Measurements from ENCODE around the gene TMEM247. TPM values are rescaled to one million over a fixed set of nuclear protein-coding genes. Genes with fewer than 3 reads are reported as not detected.
"Not testable (repeated sequence)": the region's sequence is repeated elsewhere in the genome, so short reads cannot be mapped to it uniquely, and the experiment has no call there.

TMEM247 gene
- total and polyA plus RNA-seq, 10 donors: not detected

DNA sequence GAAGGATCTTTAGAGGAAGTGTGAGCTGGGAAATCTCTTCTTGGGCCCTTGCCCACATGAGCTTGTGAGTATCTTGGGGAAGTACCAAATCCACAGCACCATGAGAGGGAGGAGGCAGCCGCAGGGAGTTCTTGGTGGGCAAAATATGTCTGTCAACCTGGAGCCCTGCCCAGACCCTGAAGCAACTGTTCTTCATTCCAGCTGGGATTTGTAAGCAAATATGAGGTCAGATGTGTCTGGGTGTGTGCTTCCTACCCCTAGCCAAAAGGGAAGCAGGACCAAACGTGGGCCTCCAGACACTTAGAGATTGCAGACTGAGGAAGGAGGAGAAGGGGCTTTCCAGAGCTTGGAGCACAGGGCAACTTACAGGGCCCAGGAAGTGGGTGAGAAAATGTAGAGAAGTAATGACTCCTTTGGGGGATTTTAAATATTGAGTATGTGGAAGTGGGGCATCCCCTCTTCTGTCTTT, 41.9 kb downstream of the TMEM247 start:
- no peak overlapping the region for H3K4me3 ChIP-seq
- 10 to 37% (median 17%) methylated on average over 2 of the region's 2 CpGs for WGBS, 5 donors
- no peak for DNase-seq
- intact Hi-C loops (cut with DNase I; ENCODE audit: low total_unique reads): no loop called here
- H3K36me3 ChIP-seq: no peaks in the 10 kb centered on the region
- peaks cover 0 to 17% (median 11%) of the 10 kb centered on the region in 8 donors for H3K9me3 ChIP-seq
- H3K27ac ChIP-seq: peak overlapping the region in 5 of 8 donors; percentile 3 to 60 (median 37)
- no peaks in the 10 kb centered on the region for H3K27me3 ChIP-seq (replicated peaks in 1 of 7)
- TF ChIP-seq POLR2AphosphoS5 (IDR thresholded peaks at IDR 0.05): peak in 2 of 3 donors; percentile 33 to 59
- TF ChIP-seq, protein P1, sequence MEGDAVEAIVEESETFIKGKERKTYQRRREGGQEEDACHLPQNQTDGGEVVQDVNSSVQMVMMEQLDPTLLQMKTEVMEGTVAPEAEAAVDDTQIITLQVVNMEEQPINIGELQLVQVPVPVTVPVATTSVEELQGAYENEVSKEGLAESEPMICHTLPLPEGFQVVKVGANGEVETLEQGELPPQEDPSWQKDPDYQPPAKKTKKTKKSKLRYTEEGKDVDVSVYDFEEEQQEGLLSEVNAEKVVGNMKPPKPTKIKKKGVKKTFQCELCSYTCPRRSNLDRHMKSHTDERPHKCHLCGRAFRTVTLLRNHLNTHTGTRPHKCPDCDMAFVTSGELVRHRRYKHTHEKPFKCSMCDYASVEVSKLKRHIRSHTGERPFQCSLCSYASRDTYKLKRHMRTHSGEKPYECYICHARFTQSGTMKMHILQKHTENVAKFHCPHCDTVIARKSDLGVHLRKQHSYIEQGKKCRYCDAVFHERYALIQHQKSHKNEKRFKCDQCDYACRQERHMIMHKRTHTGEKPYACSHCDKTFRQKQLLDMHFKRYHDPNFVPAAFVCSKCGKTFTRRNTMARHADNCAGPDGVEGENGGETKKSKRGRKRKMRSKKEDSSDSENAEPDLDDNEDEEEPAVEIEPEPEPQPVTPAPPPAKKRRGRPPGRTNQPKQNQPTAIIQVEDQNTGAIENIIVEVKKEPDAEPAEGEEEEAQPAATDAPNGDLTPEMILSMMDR (IDR thresholded peaks at IDR 0.05 in 8 of 11, conservative IDR thresholded peaks at IDR 0.05 in 3 of 11): no peak
- H3K4me1 ChIP-seq: peaks cover 0 to 25% (median 8%) of the 10 kb centered on the region in 6 donors

DNA sequence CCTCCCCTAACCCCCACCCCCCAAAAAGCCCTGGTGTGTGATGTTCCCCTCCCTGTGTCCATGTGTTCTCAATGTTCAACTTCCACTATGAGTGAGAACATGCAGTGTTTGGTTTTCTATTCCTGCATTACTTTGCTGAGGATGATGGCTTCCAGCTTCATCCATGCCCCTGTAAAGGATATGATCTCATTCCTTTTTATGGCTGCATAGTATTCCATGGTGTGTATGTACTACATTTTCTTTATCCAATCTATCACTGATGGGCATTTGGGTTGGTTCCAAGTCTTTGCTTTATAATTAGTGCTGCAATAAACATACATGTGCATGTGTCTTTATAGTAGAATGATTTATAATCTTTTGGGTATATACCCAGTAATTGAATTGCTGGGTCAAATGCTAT, 43.0 kb downstream of the TMEM247 start:
- H3K4me3 ChIP-seq; intact Hi-C loops (cut with DNase I; ENCODE audit: low total_unique reads); DNase-seq; H3K36me3 ChIP-seq; H3K27ac ChIP-seq; H3K27me3 ChIP-seq (replicated peaks in 1 of 7); H3K9me3 ChIP-seq: not testable (repeated sequence)
- H3K4me1 ChIP-seq: peaks cover 0 to 25% (median 8%) of the 10 kb centered on the region in 6 donors

GRCh38 chr2:46525522-46526155, 46.3 kb downstream of the TMEM247 start:
- 82 to 93% (median 83%) methylated on average over 3 of the region's 3 CpGs for WGBS, 5 donors
- no peak for DNase-seq
- Histone ChIP-seq H3K36me3 (no peaks in the 10 kb centered on the region), H3K9me3 (peaks cover 0 to 8% (median 2%) of the 10 kb centered on the region in 8 donors), H3K27ac (no peak overlapping the region), H3K4me3 (no peak overlapping the region), H3K4me1 (peaks cover 0 to 15% (median 5%) of the 10 kb centered on the region in 6 donors), H3K27me3 (replicated peaks in 1 of 7) (no peaks in the 10 kb centered on the region)
- intact Hi-C loops (cut with DNase I; ENCODE audit: low total_unique reads): no loop called here
- TF ChIP-seq, protein P1 (IDR thresholded peaks at IDR 0.05 in 8 of 11, conservative IDR thresholded peaks at IDR 0.05 in 3 of 11): no peak
- no peak for TF ChIP-seq POLR2AphosphoS5 (IDR thresholded peaks at IDR 0.05)

DNA sequence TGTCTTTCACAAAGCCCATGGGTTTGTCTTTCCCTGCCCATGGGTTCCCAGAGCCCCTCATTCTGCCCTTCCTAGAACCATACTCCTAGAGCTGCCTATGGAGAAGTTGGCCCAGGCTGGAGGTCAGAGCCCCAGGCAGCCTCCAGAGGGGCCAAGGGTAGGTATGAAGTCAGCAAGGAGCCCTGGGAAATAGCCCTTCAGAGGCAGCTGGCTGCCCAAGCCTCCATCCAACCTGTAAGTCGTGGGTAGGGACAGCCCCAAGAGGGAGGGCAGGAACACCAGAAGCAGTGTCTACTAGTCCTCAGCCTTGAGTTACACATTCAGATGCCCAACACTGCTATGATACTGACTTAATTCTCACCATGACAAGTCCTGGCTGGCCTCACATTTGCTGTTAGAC, 49.5 kb downstream of the TMEM247 start:
- Histone ChIP-seq H3K9me3 (peaks cover 0 to 14% (median 4%) of the 10 kb centered on the region in 8 donors), H3K4me1 (peaks cover 0 to 5% (median under 1%) of the 10 kb centered on the region in 6 donors), H3K4me3 (no peak overlapping the region), H3K27me3 (replicated peaks in 1 of 7) (no peaks in the 10 kb centered on the region), H3K27ac (no peak overlapping the region), H3K36me3 (no peaks in the 10 kb centered on the region)
- intact Hi-C loops (cut with DNase I; ENCODE audit: low total_unique reads): no loop called here
- WGBS, 5 donors: 75 to 100% (median 79%) methylated on average over 1 of the region's 1 CpG; no CpG with 5 or more reads in 1 of the 5 donors
- TF ChIP-seq POLR2A (IDR thresholded peaks at IDR 0.05) (no peak), POLR2AphosphoS5 (IDR thresholded peaks at IDR 0.05) (no peak)
- TF ChIP-seq, protein P1 (IDR thresholded peaks at IDR 0.05 in 8 of 11, conservative IDR thresholded peaks at IDR 0.05 in 3 of 11): no peak
- no peak for DNase-seq
